Measurements from ENCODE around the gene JOSD2. TPM values are rescaled to one million over a fixed set of nuclear protein-coding genes. Genes with fewer than 3 reads are reported as not detected.
"Not testable (repeated sequence)": the region's sequence is repeated elsewhere in the genome, so short reads cannot be mapped to it uniquely, and the experiment has no call there.

The JOSD2 gene
- total RNA-seq, 2 donors from 2014 or later = 12.1 to 13.7 TPM

- TF ChIP-seq CTCF (conservative IDR thresholded peaks at IDR 0.05) = no peak
- Histone ChIP-seq H3K9me3 (ENCODE audit: control insufficient read depth, low read length) (peaks cover 22% of the 10 kb centered on the region), H3K27me3 (ENCODE audit: control insufficient read depth, insufficient read depth, low read length, poor library complexity, severe bottlenecking) (no peaks in the 10 kb centered on the region), H3K36me3 (ENCODE audit: control insufficient read depth, insufficient read depth, low read length) (peaks cover 20% of the 10 kb centered on the region), H3K4me1 (ENCODE audit: control insufficient read depth, insufficient read depth, low read length) (no peaks in the 10 kb centered on the region), H3K9ac (ENCODE audit: extremely low read depth, low read length, poor library complexity, severe bottlenecking) (peak within 1 kb of the TSS; percentile 85), H3K27ac (ENCODE audit: low read depth, low read length) (peak within 1 kb of the TSS; percentile 91), H3K4me3 (ENCODE audit: low read length) (peak within 1 kb of the TSS; percentile 91)
- peak; percentile 98 for DNase-seq
- peaks cover 26% of the 10 kb centered on the region for H3K9me3 Mint-ChIP-seq
- peaks cover 3% of the 10 kb centered on the region for H3K4me1 Mint-ChIP-seq
- WGBS, 2 experiments (ENCODE audit: insufficient coverage in 1 of 2, insufficient read length in 1 of 2) = 8 to 14% methylated on average over 30 to 58 of the region's 58 CpGs
- peak within 1 kb of the TSS; percentile 98 for H3K4me3 Mint-ChIP-seq
- peaks cover 5% of the 10 kb centered on the region for H3K27me3 Mint-ChIP-seq (ENCODE audit: insufficient read depth)
- H3K36me3 Mint-ChIP-seq (ENCODE audit: low read depth) = peaks cover 37% of the 10 kb centered on the region
- peak within 1 kb of the TSS; percentile 99 for H3K27ac Mint-ChIP-seq
Observed at GRCh38 chr19:50476224-50476906, 34.6 kb downstream of the JOSD2 start, which contains the start of the genes EMC10 and GARIN5A. EMC10 (plus strand) TSS chr19:50476507; CDS start chr19:50476545, 38 bp downstream. GARIN5A (minus strand) TSS chr19:50476848; CDS start chr19:50476388, 460 bp downstream.

DNA sequence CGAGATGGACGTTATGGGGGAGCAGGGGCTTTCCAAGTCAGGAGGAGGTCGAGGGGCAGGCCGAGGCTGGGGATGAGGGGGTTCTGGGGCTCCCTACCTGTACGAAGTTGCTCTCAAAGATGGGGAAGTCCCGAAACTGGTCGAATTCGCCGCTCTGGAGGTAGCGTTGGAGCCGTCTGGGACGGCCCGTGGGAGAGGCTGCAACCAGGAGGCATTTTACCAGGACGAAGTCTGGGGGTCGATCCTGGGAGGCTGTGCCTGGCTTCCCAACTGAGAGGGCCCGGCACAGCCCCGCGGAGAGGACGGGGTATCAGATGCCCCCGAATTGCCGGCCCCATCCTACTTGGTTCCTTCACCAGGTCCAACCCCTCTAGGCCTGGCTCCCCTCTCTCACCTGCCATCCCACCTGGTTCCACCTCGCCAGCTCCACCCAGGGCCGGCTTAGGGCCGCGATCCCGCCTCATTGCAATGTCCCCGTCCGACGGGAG lies 35.2 kb downstream of the JOSD2 start:
- Histone ChIP-seq H3K9me3 (ENCODE audit: control insufficient read depth, low read length) (peaks cover 23% of the 10 kb centered on the region), H3K9ac (ENCODE audit: extremely low read depth, low read length, poor library complexity, severe bottlenecking) (no peak overlapping the region), H3K36me3 (ENCODE audit: control insufficient read depth, insufficient read depth, low read length) (peaks cover 20% of the 10 kb centered on the region), H3K4me1 (ENCODE audit: control insufficient read depth, insufficient read depth, low read length) (no peaks in the 10 kb centered on the region), H3K27ac (ENCODE audit: low read depth, low read length) (no peak overlapping the region), H3K27me3 (ENCODE audit: control insufficient read depth, insufficient read depth, low read length, poor library complexity, severe bottlenecking) (no peaks in the 10 kb centered on the region), H3K4me3 (ENCODE audit: low read length) (peak overlapping the region; percentile 91)
- WGBS, 2 experiments (ENCODE audit: insufficient coverage in 1 of 2, insufficient read length in 1 of 2) = 80 to 81% methylated on average over 28 to 29 of the region's 29 CpGs
- Mint-ChIP-seq H3K4me3 (peak overlapping the region; percentile 98), H3K9me3 (peaks cover 26% of the 10 kb centered on the region), H3K4me1 (peaks cover 3% of the 10 kb centered on the region), H3K36me3 (ENCODE audit: low read depth) (peaks cover 32% of the 10 kb centered on the region), H3K27me3 (ENCODE audit: insufficient read depth) (peaks cover 5% of the 10 kb centered on the region), H3K27ac (peak overlapping the region; percentile 99)
- TF ChIP-seq CTCF (conservative IDR thresholded peaks at IDR 0.05) = no peak
- no peak for DNase-seq

- H3K9ac ChIP-seq (ENCODE audit: extremely low read depth, low read length, poor library complexity, severe bottlenecking) = no peak overlapping the region
- H3K27me3 Mint-ChIP-seq (ENCODE audit: insufficient read depth) = peaks cover 5% of the 10 kb centered on the region
- no peak overlapping the region for H3K27ac ChIP-seq (ENCODE audit: low read depth, low read length)
- H3K4me1 ChIP-seq (ENCODE audit: control insufficient read depth, insufficient read depth, low read length) = no peaks in the 10 kb centered on the region
- H3K36me3 ChIP-seq (ENCODE audit: control insufficient read depth, insufficient read depth, low read length) = peaks cover 20% of the 10 kb centered on the region
- peaks cover 3% of the 10 kb centered on the region for H3K4me1 Mint-ChIP-seq
- WGBS, 2 experiments (ENCODE audit: insufficient coverage in 1 of 2, insufficient read length in 1 of 2) = 88 to 91% methylated on average over 6 to 12 of the region's 12 CpGs
- H3K9me3 Mint-ChIP-seq = peaks cover 26% of the 10 kb centered on the region
- H3K4me3 ChIP-seq (ENCODE audit: low read length) = no peak overlapping the region
- no peak for TF ChIP-seq CTCF (conservative IDR thresholded peaks at IDR 0.05)
- peaks cover 29% of the 10 kb centered on the region for H3K36me3 Mint-ChIP-seq (ENCODE audit: low read depth)
- DNase-seq = no peak
- no peak overlapping the region for H3K4me3 Mint-ChIP-seq
- no peaks in the 10 kb centered on the region for H3K27me3 ChIP-seq (ENCODE audit: control insufficient read depth, insufficient read depth, low read length, poor library complexity, severe bottlenecking)
- H3K27ac Mint-ChIP-seq = peak overlapping the region; percentile 68
- peaks cover 23% of the 10 kb centered on the region for H3K9me3 ChIP-seq (ENCODE audit: control insufficient read depth, low read length)
Observed at GRCh38 chr19:50475101-50475568, 35.9 kb downstream of the JOSD2 start.

DNA sequence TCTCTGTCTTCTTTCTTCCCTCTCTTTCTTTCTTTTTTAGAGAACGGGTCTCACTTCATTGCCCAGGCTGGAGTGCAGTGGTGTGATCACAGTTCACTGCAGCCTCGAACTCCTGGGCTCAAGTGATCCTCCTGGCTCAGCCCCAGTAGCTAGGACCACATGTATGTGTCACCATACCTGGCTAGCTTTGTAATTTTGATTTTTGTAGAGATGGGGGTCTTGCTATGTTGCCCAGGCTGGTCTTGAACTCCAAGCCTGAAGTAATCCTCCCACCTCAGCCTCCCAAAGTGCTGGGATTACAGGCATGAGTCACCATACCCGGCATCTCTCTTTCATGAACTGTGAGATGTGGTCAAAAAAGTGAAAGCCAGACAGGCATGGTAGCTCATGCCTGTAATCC lies 37.7 kb downstream of the JOSD2 start:
- H3K4me1 ChIP-seq (ENCODE audit: control insufficient read depth, insufficient read depth, low read length); H3K9ac ChIP-seq (ENCODE audit: extremely low read depth, low read length, poor library complexity, severe bottlenecking); H3K36me3 ChIP-seq (ENCODE audit: control insufficient read depth, insufficient read depth, low read length); H3K4me3 ChIP-seq (ENCODE audit: low read length); DNase-seq; H3K4me3 Mint-ChIP-seq; H3K4me1 Mint-ChIP-seq; H3K27me3 ChIP-seq (ENCODE audit: control insufficient read depth, insufficient read depth, low read length, poor library complexity, severe bottlenecking); H3K27ac Mint-ChIP-seq; H3K27ac ChIP-seq (ENCODE audit: low read depth, low read length): not testable (repeated sequence)
- Mint-ChIP-seq H3K27me3 (ENCODE audit: insufficient read depth) (peaks cover 11% of the 10 kb centered on the region), H3K9me3 (peaks cover 21% of the 10 kb centered on the region), H3K36me3 (ENCODE audit: low read depth) (peaks cover 15% of the 10 kb centered on the region)
- peaks cover 19% of the 10 kb centered on the region for H3K9me3 ChIP-seq (ENCODE audit: control insufficient read depth, low read length)
- 60 to 86% methylated on average over 2 to 3 of the region's 3 CpGs for WGBS, 2 experiments (ENCODE audit: insufficient coverage in 1 of 2, insufficient read length in 1 of 2)
